ENCODE data around the gene TNFRSF18.
A peak's percentile ranks its signal among the peaks of the same experiment; 100 is the strongest.

Gene TNFRSF18

DNA sequence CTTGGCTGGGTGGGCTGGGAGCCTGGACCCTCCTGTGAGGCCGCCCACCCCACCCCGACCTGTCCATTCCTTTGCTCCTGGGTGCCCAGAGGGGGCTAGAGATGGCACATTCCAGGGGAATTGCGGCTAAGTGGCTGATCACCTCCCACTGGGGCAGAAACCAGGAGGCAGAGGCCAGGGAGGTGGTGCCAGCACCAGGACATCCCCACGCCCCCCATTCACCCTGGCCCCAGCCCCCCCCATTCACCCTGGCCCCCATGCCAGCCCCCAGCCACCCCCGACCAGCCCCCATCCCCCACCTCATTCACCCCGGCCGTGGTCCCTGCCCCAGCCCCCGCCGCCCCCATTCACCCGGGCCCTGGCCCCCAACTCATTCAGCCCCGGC lies 33.9 kb upstream of the TNFRSF18 start:
- DNase-seq, result no peak

DNA sequence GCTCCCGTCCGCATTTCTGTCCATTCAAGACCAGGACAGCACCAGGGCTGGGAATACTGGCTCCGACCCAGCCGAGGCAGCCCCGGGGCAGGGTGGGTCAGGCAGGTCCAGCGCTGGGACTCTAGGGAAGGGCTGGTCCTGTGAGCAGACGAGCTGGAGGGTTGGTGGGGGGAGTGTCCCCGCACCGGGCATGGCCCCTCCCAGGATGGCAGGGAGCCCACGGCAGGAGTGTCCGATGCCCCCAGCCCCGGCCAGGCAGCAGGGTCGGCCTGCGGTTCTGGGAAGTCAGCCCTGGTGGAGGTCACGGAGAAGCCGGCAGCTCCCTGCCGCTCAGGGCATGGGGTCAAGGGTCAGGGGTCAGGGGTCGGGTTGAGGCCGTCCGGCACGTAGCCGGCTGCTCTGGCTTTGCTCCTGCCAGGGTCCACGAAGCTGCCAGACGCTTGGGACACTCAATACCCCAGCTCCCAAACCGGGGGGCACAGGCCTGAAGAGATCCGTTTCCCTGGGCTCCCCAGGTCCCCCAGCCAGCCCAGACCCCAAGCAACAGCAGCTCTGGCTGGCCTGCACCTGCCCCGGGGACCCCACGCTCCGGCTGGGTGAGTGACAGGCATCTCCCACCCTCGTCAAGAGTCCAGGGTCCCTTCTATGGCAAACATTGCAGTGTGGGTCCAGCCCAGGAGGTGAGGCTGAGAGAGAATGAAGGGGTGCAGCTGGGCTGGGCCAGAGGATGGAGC lies 33.4 kb upstream of the TNFRSF18 start:
- DNase-seq, result no peak

DNA sequence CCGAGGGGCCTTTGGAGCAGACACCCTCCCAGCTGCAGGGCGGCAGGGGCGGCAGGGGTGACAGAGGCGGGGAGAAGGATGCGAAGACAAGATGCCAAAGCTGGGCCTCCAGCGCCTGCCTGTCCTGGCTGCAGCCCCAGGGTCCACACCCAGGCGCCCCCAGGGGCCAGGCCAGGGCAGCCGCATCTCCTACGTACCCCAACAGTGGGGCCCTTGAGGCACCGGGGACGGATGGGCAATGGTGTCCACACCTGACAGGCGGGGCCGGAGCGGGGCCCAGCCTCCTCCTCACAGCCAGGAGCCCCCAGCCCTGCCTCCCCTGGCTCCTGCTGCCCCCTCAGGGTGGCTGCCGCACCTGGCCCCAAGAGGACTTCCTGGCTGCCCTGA lies 32.8 kb upstream of the TNFRSF18 start:
- no peak for DNase-seq

DNA sequence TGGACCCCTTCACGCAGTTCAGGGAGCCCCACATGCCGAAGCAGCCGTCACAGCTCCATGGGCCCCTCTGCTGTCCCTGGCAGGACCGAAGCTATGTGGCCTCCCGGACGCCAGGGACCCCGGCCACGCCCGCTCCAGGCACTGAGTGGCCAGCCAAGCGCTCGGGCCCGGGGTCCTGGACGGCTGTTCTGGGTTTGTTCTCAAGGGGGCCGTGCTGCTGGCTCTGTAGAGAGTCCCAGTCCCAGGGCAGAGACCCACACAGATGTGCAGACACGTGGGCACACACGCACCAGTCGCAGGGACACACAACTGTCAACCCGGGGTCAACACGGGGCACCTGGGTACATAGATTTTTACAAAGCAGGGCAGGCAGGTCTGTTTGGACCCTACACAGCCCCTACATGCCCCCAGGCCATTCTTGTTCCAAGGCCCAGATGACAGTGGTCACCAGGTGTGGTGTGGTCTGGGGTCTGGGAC lies 32.3 kb upstream of the TNFRSF18 start:
- no peak for DNase-seq

DNA sequence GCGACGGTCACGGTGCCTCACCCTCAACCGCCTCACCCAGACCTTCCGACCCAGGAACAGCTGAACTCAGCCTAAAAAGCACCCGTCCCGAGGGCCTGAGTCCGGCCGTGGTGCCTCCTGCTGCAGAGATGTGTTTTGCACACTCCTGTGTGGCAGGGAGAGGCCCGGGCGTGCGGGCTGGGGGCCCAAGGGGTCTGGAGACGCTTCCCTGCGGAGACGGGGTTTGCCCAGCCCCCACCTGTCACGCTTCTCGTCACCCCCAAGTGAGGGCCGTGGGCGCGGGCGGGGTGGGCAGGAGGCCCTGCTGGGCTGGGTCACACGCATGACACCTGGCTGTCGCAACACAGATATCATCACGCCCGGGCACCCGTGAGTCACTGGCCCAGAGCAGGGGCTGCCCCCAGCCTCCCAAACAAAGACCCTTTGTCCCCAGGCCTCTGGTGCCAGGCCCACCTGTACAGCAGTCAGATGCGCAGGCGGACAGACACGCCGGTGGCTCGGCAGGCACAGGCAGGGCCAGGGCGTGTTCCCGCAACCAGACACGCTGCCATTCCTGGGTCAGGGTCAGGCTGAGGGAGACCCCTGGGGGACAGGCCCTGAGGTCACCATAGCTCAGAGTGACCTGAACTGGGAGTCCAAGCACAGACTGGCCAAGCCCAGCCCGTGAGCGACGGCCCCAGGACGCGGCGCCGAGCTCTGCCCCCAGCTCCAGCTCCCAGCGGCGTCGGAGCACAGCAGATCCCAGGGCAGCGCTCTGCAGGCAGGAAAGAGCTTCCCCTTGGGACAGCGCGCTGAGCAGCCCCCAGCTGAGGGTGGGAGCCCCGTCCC lies 31.7 kb upstream of the TNFRSF18 start:
- no peak for DNase-seq

DNA sequence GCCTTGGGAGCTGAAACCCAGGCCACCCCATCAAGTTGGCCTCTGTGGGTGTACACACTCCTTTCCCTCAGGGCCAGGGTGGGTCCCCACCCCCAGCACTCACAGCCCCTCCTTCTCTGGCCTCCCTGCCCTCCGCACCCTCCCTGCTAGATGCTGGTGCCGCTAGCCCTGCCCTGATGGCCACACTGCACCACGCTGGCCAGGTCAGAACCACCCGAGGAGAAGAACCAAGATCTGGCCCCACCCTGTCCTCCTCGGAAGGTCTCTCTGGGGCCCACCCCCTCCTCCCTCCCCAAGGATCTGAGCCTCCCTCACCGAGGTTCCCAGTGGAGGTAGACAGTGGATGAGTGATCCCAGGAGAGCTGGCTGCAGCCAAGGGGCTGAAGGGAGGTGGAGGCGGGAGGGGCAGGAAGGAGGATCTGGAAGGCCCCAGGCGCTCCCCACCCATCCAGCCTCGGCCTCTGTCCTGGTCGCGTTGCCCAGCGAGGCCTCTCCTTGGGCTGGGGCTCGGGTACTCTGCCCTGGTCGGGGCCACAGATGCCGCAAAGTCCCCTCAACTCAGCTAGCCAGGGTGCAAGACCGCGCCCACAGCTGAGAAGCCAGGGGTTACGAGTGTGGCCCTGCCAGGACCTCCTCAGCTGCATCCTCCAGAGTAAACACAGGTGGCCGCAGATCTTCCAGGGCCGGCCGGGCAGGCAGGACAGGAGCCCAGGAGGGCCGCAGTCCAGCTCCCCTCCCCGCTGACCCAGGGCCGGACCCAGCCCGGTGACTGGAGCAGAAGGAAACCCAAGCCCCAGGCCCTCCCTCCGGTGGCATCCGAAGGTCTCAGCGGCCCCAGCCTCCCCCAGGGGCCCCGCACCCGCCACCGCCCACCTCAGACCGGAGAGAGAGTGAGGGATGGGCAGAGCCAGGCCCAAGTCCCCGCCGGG lies 30.8 kb upstream of the TNFRSF18 start:
- DNase-seq, result no peak

DNA sequence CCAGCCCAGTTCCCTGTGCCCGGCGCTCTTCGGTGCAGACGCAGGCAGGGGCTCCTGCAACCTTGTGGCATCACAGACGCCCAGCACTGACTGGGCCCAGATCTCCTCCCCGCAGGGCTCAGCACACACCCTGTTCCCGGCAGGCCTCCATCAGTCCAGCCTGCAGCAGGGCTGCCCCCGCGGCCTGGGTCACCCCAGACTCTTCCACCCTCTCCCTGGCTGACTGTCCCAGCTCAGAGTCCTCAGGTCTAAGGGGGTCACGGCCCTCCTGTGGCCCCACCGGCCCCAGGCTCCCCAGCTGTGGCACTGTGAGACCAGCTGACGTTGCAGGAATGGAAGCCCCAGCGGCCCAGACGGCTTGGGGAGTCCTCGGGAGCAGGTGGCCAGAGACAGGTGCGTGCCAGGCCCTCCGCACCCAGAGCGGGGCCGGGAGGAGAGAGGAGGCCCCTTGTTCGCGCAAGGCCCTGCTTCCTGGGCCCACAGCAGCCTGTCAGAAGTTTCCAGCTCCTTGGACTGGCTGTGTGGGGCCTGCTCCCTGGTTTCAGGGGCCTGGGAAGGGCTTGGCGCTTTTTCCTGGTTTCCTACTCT lies 29.9 kb upstream of the TNFRSF18 start:
- no peak for DNase-seq

DNA sequence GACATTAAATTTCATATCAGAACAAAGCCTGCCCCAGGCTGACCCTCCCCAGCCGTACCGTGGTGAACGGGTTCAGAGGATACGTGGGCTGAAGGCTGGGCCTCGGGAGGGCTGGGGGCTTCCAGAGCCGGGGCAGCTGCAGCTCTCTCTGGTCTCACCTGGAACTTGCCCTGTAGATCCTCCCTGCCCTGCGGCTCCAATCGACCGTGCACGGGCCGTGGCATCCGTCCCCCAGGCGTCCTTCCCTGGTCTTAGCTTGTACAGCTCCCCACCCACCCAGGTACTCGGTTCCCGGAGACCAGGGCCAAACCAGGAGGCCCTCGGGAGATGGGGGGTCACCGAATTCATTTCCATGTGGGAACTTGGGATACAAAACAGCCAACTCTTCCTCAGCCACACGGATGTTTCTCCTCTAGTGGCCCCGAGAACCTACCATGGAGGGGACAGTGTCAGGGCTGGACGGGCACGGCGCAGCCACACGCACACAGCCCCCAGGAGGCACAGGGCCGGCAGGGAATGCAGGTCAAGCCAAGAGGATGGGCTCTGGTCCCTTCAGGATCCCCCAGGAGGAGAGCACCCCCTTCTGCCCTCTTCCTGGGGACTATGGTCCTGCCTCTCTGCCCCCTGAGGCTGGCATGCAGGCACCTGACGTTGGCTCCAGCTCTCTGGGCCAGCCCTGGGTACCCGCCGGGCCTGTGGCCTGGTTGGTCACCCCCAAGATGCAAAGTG lies 28.8 kb upstream of the TNFRSF18 start:
- DNase-seq, result no peak

DNA sequence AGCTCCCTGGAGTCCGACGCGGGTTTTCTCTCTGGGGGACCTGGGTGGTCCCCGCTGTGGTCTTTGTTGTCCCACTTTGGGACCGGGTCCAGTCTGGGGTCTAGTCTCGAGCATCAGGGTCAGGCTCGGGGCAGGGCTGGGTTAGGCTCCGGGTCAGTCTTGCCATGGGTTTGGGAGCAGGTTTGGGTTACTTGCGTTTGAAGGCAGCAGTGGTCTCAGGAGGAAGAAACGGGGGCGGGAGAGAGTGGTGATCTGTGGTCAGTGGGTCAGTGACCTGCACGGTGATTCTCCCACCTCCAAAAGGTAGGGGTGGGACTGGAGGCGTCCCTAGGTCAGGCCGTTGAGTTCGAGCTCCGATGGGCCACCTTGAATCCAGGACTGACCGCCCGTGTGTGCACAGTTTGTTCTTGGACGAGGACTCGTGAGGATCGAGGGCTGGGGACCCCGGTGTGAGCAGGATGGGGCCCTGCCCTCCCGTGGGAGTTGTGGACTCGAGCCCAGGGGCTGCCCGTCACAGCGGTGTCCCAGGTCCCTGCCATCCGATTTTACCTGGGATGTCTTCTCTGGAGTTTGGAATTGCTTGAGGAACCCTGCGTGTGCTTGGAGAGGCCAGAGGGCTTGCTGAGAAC lies 27.9 kb upstream of the TNFRSF18 start:
- no peak for DNase-seq

DNA sequence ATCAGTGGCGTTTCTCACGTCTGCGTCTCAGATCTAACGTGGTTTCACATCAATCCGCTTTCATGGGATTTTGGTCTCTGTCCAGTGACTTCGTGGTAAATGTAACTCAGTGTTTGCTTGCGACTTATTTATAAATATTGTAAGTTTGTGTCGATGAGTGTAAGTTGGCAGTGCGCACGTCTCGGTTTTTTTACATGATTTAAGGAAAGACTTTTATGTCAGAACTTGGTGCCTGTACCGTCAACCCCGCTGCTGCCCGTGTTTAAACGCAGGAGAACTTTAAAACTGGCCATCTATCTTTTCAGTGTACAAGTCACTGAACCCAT lies 27.1 kb upstream of the TNFRSF18 start:
- DNase-seq, result no peak

DNA sequence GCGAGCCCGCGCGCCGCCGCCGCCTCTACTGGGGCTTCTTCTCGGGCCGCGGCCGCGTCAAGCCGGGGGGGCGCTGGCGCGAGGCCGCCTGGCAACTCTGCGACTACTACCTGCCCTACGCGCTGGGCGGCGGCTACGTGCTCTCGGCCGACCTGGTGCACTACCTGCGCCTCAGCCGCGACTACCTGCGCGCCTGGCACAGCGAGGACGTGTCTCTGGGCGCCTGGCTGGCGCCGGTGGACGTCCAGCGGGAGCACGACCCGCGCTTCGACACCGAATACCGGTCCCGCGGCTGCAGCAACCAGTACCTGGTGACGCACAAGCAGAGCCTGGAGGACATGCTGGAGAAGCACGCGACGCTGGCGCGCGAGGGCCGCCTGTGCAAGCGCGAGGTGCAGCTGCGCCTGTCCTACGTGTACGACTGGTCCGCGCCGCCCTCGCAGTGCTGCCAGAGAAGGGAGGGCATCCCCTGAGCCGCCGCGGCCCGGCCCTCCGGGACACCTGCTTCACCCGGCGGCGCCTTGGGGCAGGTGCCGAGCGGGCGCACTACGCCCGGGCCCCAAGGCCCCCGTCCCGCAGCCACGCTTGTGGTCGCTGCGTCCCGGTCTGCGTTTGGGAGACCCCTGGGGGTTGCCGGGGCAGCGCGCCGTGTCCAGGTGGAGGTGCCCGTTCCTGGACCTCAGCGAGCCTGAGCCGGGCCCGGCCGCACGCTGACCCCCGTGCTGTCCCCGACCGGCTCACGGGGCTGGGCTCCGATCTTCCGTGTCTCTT lies 26.6 kb upstream of the TNFRSF18 start:
- no peak for DNase-seq

DNA sequence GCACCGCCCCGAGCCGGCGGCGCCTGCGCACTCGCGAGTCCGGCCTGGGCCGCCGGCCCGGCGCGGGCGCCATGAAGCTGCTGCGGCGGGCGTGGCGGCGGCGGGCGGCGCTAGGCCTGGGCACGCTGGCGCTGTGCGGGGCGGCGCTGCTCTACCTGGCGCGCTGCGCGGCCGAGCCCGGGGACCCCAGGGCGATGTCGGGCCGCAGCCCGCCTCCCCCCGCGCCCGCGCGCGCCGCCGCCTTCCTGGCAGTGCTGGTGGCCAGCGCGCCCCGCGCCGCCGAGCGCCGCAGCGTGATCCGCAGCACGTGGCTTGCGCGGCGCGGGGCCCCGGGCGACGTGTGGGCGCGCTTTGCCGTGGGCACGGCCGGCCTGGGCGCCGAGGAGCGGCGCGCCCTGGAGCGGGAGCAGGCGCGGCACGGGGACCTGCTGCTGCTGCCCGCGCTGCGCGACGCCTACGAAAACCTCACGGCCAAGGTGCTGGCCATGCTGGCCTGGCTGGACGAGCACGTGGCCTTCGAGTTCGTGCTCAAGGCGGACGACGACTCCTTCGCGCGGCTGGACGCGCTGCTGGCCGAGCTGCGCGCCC lies 25.9 kb upstream of the TNFRSF18 start, which contains the start of gene B3GALT6:
B3GALT6 (plus strand) TSS at position 30 of the 588 bp plus-strand sequence; CDS start at position 72, 42 bp downstream.
- no peak for DNase-seq

DNA sequence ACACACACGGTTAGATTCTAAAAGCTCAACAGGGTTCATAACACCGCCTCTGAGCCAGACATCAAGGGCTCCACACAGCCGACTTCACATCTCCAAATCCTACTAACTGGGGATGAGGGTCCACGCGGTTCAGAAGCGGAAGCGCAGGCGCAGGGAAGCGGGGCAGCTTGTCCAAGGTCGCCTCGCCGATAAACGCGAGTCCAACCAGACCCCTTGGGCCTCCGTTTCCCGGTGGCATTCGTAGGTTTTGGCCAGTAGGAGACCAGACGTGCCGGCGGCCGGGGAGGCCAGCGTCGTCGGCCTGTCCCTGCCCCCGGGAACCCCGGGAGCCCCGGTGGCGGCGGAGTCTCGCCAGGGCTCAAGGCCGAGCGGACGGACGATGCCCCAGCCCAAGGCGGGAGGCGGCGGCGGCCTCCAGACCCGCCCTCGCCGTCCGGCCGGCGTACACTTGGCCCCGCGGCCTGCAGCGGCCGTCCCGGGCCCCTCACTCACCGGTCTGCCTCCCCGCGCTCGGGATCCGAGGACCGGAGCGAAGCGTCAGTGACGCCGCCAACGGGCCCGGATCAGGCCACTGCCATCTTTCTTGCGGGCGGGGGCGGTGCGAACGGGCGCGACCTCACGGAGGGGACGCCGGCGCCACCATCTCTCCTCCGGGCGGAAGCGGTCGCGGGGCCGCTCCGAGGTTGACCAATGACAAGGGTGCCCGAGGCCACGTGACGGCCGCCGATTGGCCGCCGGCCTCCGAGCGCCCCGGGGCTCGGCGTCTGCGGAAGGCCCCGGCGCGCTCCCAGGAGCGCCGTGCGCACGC lies 25.2 kb upstream of the TNFRSF18 start, which contains the start of gene SDF4:
SDF4 (minus strand) TSS at position 602 of the 808 bp plus-strand sequence. CDS start 3,229 bp downstream, outside the sequence.
- DNase-seq, result peak; percentile 98

DNA sequence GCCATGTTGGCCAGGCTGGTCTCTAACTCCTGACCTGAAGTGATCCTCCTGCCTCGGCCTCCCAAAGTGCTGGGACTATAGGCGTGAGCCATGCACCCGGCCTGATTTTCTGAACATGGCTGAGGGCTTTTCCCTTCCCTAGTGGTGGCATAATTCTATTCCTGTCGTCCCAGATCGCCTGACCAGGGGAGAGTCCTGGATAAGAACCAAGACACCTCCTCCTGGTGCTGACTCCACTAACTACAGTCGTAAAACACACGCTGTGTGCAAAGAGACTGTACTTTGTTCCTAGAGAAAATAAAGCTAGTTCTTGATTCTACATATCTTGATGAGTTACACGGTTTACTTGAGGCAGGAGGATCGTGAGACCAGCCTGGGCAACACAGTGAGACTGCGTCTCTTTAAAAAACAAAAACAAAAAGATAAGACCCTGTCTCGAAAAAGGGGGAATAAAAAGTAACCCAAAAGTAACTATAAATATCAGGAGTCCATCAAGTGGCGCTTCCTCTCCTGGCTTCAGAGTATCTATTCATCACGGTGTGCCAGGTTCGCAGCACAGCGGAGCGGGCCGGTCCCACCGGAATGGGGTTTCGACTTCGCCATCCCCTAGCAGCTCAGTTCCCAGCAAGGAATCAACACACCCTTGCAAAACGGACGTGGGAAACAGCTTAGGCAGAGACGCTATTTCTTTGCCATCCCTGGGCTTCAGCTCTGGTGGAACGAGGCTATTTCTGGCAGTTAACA lies 24.4 kb upstream of the TNFRSF18 start:
- no peak for DNase-seq

DNA sequence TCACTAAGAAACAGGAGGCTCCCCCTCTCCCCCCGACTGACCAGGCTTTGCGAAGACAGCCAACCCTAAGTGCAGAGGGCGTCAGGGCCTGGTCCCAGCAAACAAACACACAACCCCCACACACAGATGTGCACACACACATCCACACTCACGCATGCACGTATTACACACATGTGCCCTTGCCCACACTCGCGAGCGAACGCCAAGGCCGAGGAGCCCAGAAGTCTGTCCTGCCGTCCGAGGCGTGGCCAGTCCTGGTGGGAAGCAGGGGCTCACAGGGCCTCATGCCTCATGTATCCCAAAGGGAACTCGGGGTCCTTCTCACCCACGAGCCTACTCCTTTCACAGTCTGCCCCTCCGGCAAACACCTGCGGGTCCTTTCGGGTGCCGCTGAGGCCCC lies 23.4 kb upstream of the TNFRSF18 start:
- no peak for DNase-seq

DNA sequence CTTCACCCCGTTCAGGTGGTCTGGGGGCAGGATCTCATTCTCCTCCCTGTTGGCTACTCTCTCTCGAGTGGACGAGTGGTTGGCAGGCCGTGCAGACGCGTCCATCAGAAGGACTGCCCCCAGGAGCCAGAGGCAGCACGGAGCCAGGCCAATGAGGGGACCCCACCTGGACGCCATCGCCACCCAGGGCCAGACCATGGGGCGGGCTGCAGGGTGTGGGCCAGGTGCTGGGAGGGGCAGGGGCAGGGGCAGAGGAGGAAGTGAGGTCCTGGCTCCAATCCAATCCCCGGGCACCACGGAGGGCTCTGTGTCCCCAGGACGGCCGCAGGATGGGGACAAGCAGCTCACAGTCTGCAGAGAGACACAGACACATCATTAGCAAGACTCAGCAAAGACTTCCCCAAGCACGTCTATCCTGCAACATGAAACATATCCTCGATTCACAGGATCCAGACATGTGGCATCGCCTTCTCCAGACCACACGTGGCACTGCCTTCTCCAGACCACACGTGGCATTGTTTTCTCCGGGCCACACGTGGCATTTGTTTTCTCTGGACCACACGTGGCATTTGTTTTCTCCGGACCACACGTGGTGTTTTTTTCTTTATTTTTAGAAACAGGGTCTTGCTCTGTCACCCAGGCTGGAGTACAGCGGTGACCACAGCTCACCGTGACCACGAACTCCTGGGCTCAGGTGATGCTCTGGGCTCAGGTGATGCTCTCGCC lies 22.4 kb upstream of the TNFRSF18 start:
- no peak for DNase-seq

DNA sequence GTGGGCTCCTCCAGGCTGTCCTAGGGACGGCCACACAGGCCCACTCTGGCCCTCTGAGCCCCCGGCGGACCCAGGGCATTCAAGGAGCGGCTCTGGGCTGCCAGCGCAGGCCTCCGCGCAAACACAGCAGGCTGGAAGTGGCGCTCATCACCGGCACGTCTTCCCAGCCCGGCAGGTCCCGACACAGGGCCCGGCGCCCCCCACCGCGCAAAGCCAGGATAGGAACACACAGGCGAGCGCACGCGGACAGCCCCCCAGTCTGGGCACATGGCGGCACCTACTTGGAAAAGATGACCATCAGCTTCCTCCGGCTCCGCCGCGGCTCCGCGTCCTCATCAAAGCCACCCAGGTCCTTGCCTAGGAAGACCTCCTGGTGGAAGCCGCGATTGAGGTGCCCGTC lies 21.8 kb upstream of the TNFRSF18 start:
- DNase-seq, result no peak

DNA sequence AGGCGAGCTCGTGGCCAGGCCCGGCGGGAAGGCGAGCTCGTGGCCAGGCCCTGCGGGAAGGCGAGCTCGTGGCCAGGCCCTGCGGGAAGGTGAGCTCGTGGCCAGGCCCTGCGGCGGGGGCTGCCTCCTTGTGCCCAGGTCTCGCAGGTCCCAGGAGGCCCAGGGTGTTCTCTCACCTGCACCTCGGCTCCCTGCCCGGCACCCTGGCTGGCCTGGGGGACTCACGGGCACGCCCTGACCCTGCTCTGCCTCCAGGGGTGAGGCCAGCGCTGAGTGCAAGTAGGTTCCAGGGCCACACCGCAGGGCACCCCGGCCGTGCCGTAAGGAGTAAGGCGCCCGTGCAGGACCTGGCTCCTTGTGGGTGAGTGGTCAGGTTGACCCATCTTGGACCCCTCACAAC lies 21.0 kb upstream of the TNFRSF18 start:
- no peak for DNase-seq

Data from CD4-positive, alpha-beta T cell treated with Interleukin-12 subunit alpha and Interleukin-12 subunit beta, for 1 hour (primary cell).